ENCODE data around the gene DNAJB12.
A peak's percentile ranks its signal among the peaks of the same experiment; 100 is the strongest.
"Not testable (repeated sequence)": the region's sequence is repeated elsewhere in the genome, so short reads cannot be mapped to it uniquely, and the experiment has no call there.

The DNAJB12 gene

GRCh38 chr10:72316386-72316700, 38.4 kb downstream of the DNAJB12 start:
- DNase-seq, result no peak

GRCh38 chr10:72315611-72316385, 38.9 kb downstream of the DNAJB12 start:
- DNase-seq (no peak), ATAC-seq (no peak)

More at GRCh38 chr10:72316386-72316700, 38.4 kb downstream of the DNAJB12 start:
- no peak for ATAC-seq

- no peak for DNase-seq
- ATAC-seq, result no peak
Observed at GRCh38 chr10:72315054-72315453, 39.7 kb downstream of the DNAJB12 start.

- ATAC-seq (no peak), DNase-seq (no peak)
Observed at GRCh38 chr10:72314263-72314662, 40.5 kb downstream of the DNAJB12 start.

- no peak for DNase-seq
- ATAC-seq, result no peak
Observed at GRCh38 chr10:72312865-72313391, 41.8 kb downstream of the DNAJB12 start.

GRCh38 chr10:72311667-72312066, 43.1 kb downstream of the DNAJB12 start:
- no peak for DNase-seq
- peak; percentile 56 for ATAC-seq

- DNase-seq (no peak), ATAC-seq (no peak)
Observed at GRCh38 chr10:72310636-72311035, 44.1 kb downstream of the DNAJB12 start.

GRCh38 chr10:72310241-72310633, 44.5 kb downstream of the DNAJB12 start:
- ATAC-seq (no peak), DNase-seq (no peak)

- ATAC-seq, result no peak
Observed at GRCh38 chr10:72309290-72310240, 45.2 kb downstream of the DNAJB12 start.

GRCh38 chr10:72308320-72308987, 46.3 kb downstream of the DNAJB12 start:
- ATAC-seq, result peak; percentile 76

More at GRCh38 chr10:72309290-72310240, 45.2 kb downstream of the DNAJB12 start:
- DNase-seq, result no peak

GRCh38 chr10:72307711-72308110, 47.0 kb downstream of the DNAJB12 start:
- not testable (repeated sequence) for DNase-seq, ATAC-seq

More at GRCh38 chr10:72308320-72308987, 46.3 kb downstream of the DNAJB12 start:
- peak; percentile 63 for DNase-seq

- ATAC-seq (no peak), DNase-seq (no peak)
Observed at GRCh38 chr10:72306215-72306760, 48.4 kb downstream of the DNAJB12 start.

- DNase-seq (peak; percentile 33), ATAC-seq (no peak)
Observed at GRCh38 chr10:72303424-72304128, 51.1 kb downstream of the DNAJB12 start.

- ATAC-seq (no peak), DNase-seq (peak; percentile 21)
Observed at GRCh38 chr10:72298592-72299519, 55.9 kb downstream of the DNAJB12 start.

- ATAC-seq (peak; percentile 80), DNase-seq (peak; percentile 97)
Observed at GRCh38 chr10:72297805-72298591, 56.7 kb downstream of the DNAJB12 start.

- DNase-seq (peak; percentile 95), ATAC-seq (peak; percentile 62)
Observed at GRCh38 chr10:72297281-72297804, 57.4 kb downstream of the DNAJB12 start.

GRCh38 chr10:72296829-72297280, 57.9 kb downstream of the DNAJB12 start:
- not testable (repeated sequence) for DNase-seq, ATAC-seq

GRCh38 chr10:72295330-72295910, 59.3 kb downstream of the DNAJB12 start:
- ATAC-seq (no peak), DNase-seq (peak; percentile 30)
